ENCODE results near the gene ZDHHC4. TPM values are rescaled to one million over a fixed set of nuclear protein-coding genes. Genes with fewer than 3 reads are reported as not detected.

ZDHHC4 gene
- total and polyA plus RNA-seq, 9 of the 15 experiments (the other 6 are each of a cell fraction or from before 2014, with no cell fraction given), result 33.4 to 106 (median 58.3) TPM

GRCh38 chr7:6589829-6590644, 12.8 kb downstream of the ZDHHC4 start, which contains the start of gene INTS15 (continued):
- no peak for TF ChIP-seq EZH2 (IDR thresholded peaks at IDR 0.05; ENCODE audit: borderline replicate concordance, low read depth, low read length)
- no peak for TF ChIP-seq HOMEZ (CRISPR knock-in tag; IDR thresholded peaks at IDR 0.05)
- no peak for TF ChIP-seq RREB1 (CRISPR knock-in tag; IDR thresholded peaks at IDR 0.05)
- no peak for TF ChIP-seq ZNF23 (CRISPR knock-in tag; IDR thresholded peaks at IDR 0.05)
- TF ChIP-seq ZNF165 (CRISPR knock-in tag; IDR thresholded peaks at IDR 0.05; ENCODE audit: borderline replicate concordance), result no peak
- no peak for TF ChIP-seq FOXJ3 (CRISPR knock-in tag; IDR thresholded peaks at IDR 0.05)
- TF ChIP-seq CTCFL (IDR thresholded peaks at IDR 0.05; ENCODE audit: borderline replicate concordance, insufficient read depth, low read depth, low read length, poor library complexity, severe bottlenecking), result peak; percentile 99
- peak; percentile 91 for TF ChIP-seq TBP (optimal IDR thresholded peaks at IDR 0.05; ENCODE audit: low read depth, low read length)
- 0 out of 2 replicates have a peak, but pooled peaks have one; percentile 17 for TF ChIP-seq ZNF583 (CRISPR knock-in tag; IDR thresholded peaks at IDR 0.05)
- TF ChIP-seq HSF4 (CRISPR knock-in tag; IDR thresholded peaks at IDR 0.05; ENCODE audit: borderline replicate concordance), result no peak
- no peak for TF ChIP-seq FOXM1 (IDR thresholded peaks at IDR 0.05; ENCODE audit: low read depth)
- TF ChIP-seq FOXM1 (CRISPR knock-in tag; IDR thresholded peaks at IDR 0.05; ENCODE audit: low read depth), result no peak
- peak; percentile 33; the same call in 1 of the 2 replicates for TF ChIP-seq KDM2B (CRISPR knock-in tag; IDR thresholded peaks at IDR 0.05)
- TF ChIP-seq MAX (CRISPR knock-in tag; IDR thresholded peaks at IDR 0.05), result no peak
- TF ChIP-seq ATF3 (IDR thresholded peaks at IDR 0.05), result no peak
- TF ChIP-seq ATF3 (CRISPR knock-in tag; conservative IDR thresholded peaks at IDR 0.05), result no peak
